HG03135 (cell line): ENCODE measurements around the gene NUDT16L1.
"Not testable (repeated sequence)": the region's sequence is repeated elsewhere in the genome, so short reads cannot be mapped to it uniquely, and the experiment has no call there.

Experiments
- ATAC-seq: cut with Tn5 transposase; IDR thresholded peaks from one replicate; pipeline ENCODE4 v1.9.1; 2021; ENCODE audit warnings: mild to moderate bottlenecking, moderate library complexity; ENCODE audit not compliant: unreplicated experiment

NUDT16L1 gene

GRCh38 chr16:4693296-4693955, at the start of gene NUDT16L1:
TSS of gene NUDT16L1 (plus strand) at chr16:4693562. CDS start at chr16:4693727, 165 bp downstream.
- ATAC-seq: peak; percentile 94

GRCh38 chr16:4646773-4647643, 46.4 kb upstream of the NUDT16L1 start:
- no peak for ATAC-seq

GRCh38 chr16:4647644-4647980, 45.8 kb upstream of the NUDT16L1 start:
- no peak for ATAC-seq

GRCh38 chr16:4648917-4649316, 44.4 kb upstream of the NUDT16L1 start:
- ATAC-seq: no peak

GRCh38 chr16:4649744-4650442, 43.5 kb upstream of the NUDT16L1 start:
- no peak for ATAC-seq

- ATAC-seq: not testable (repeated sequence)
Observed at GRCh38 chr16:4650443-4651074, 42.8 kb upstream of the NUDT16L1 start.

- no peak for ATAC-seq
Observed at GRCh38 chr16:4651827-4652226, 41.5 kb upstream of the NUDT16L1 start.

- no peak for ATAC-seq
Observed at GRCh38 chr16:4652561-4652960, 40.8 kb upstream of the NUDT16L1 start.

GRCh38 chr16:4654011-4654963, 39.1 kb upstream of the NUDT16L1 start:
- ATAC-seq: no peak

GRCh38 chr16:4654964-4655590, 38.3 kb upstream of the NUDT16L1 start:
- no peak for ATAC-seq

- no peak for ATAC-seq
Observed at GRCh38 chr16:4655801-4656200, 37.6 kb upstream of the NUDT16L1 start.

- ATAC-seq: no peak
Observed at GRCh38 chr16:4656221-4656620, 37.1 kb upstream of the NUDT16L1 start.

- ATAC-seq: no peak
Observed at GRCh38 chr16:4656695-4657686, 36.4 kb upstream of the NUDT16L1 start.

- ATAC-seq: no peak
Observed at GRCh38 chr16:4659363-4660353, 33.7 kb upstream of the NUDT16L1 start.

GRCh38 chr16:4660454-4661007, 32.8 kb upstream of the NUDT16L1 start:
- no peak for ATAC-seq

- no peak for ATAC-seq
Observed at GRCh38 chr16:4661661-4662060, 31.7 kb upstream of the NUDT16L1 start.

- no peak for ATAC-seq
Observed at GRCh38 chr16:4663465-4663776, 29.9 kb upstream of the NUDT16L1 start.
